ENCODE results near the gene CMPK2. TPM values are rescaled to one million over a fixed set of nuclear protein-coding genes. Genes with fewer than 3 reads are reported as not detected.

The CMPK2 gene
- total RNA-seq, 1 experiment from 2014 or later, result 0.52 TPM

DNA sequence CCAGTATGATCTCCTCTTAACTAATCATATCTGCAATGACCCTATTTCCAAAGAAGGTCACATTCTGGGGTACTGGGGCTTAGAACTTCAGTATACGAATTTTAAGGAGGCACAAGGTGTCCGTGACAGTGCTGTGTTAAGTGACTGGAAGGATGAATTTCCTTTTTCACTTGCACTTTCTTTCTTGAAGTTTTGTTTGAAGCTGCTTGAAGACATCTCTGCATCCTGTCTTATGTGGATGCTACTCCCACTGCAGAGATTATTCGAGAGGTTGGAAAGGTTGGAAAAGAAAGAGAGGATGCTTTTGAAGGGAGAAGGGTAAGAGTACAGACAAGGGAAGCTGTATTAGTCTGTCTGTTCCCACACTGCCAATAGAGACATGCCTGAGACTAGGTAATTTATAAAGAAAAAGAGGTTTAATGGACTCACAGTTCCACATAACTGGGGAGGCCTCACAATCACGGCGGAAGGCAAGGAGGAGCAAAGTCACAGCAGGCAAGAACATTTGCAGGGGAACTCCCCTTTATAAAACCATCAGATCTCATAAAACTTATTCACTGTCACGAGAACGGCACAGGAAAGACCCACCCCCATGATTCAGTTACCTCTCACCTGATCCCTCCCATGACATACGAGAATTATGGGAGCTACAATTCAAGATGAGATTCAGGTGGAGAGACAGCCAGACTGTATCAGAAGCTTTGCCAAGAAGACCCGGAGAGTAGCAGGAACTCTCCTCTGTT is 47.9 kb upstream of the CMPK2 start:
- no TSS peak for BruUV-seq (replicated peaks)
- Mint-ChIP-seq H3K27ac (ENCODE audit: unreplicated experiment) (no peak overlapping the region), H3K4me1 (ENCODE audit: low read depth, unreplicated experiment) (no peaks in the 10 kb centered on the region), H3K4me3 (ENCODE audit: unreplicated experiment) (no peak overlapping the region), H3K9me3 (ENCODE audit: unreplicated experiment) (no peaks in the 10 kb centered on the region), H3K36me3 (ENCODE audit: insufficient read depth, unreplicated experiment) (peaks cover 1% of the 10 kb centered on the region), H3K27me3 (ENCODE audit: insufficient read depth, unreplicated experiment) (peaks cover 9% of the 10 kb centered on the region)
- no peaks in the 10 kb centered on the region for H3K9me3 ChIP-seq
- intact Hi-C loops (cut with micrococcal nuclease; ENCODE audit: unreplicated experiment), result no loop called here
- H3K4me1 ChIP-seq, result no peaks in the 10 kb centered on the region
- TF ChIP-seq CTCF (IDR thresholded peaks at IDR 0.05; ENCODE audit: insufficient read depth in 1 of 2, low read depth in 1 of 2, low read length in 1 of 2, severe bottlenecking in 1 of 2, unreplicated experiment in 1 of 2), result no peak
- POLR2A ChIA-PET, result no interaction called here
- H3K4me3 ChIP-seq (ENCODE audit: low read depth, low read length), result no peak overlapping the region
- no peaks in the 10 kb centered on the region for H3K27me3 ChIP-seq (replicated peaks; ENCODE audit: control insufficient read depth, insufficient read depth, low read length)
- DNase-seq, result no peak
- CTCF ChIA-PET, result no interaction called here
- H3K36me3 ChIP-seq (ENCODE audit: control insufficient read depth, insufficient read depth, low read length), result no peaks in the 10 kb centered on the region

GRCh38 chr2:6911721-6912120 is 46.0 kb upstream of the CMPK2 start:
- H3K27ac Mint-ChIP-seq (ENCODE audit: unreplicated experiment), result no peak overlapping the region
- peaks cover 17% of the 10 kb centered on the region for H3K27me3 Mint-ChIP-seq (ENCODE audit: insufficient read depth, unreplicated experiment)
- ChIA-PET POLR2A (no interaction called here), CTCF (no interaction called here)
- H3K9me3 ChIP-seq, result no peaks in the 10 kb centered on the region
- no peak for TF ChIP-seq CTCF (IDR thresholded peaks at IDR 0.05; ENCODE audit: insufficient read depth in 1 of 2, low read depth in 1 of 2, low read length in 1 of 2, severe bottlenecking in 1 of 2, unreplicated experiment in 1 of 2)
- H3K36me3 Mint-ChIP-seq (ENCODE audit: insufficient read depth, unreplicated experiment), result no peaks in the 10 kb centered on the region
- no peaks in the 10 kb centered on the region for H3K4me1 ChIP-seq
- no peak overlapping the region for H3K4me3 Mint-ChIP-seq (ENCODE audit: unreplicated experiment)
- H3K4me3 ChIP-seq (ENCODE audit: low read depth, low read length), result no peak overlapping the region
- H3K9me3 Mint-ChIP-seq (ENCODE audit: unreplicated experiment), result no peaks in the 10 kb centered on the region
- no peaks in the 10 kb centered on the region for H3K27me3 ChIP-seq (replicated peaks; ENCODE audit: control insufficient read depth, insufficient read depth, low read length)
- no TSS peak for BruUV-seq (replicated peaks)
- no peak for DNase-seq
- H3K36me3 ChIP-seq (ENCODE audit: control insufficient read depth, insufficient read depth, low read length), result no peaks in the 10 kb centered on the region
- intact Hi-C loops (cut with micrococcal nuclease; ENCODE audit: unreplicated experiment), result no loop called here
- H3K4me1 Mint-ChIP-seq (ENCODE audit: low read depth, unreplicated experiment), result no peaks in the 10 kb centered on the region

DNA sequence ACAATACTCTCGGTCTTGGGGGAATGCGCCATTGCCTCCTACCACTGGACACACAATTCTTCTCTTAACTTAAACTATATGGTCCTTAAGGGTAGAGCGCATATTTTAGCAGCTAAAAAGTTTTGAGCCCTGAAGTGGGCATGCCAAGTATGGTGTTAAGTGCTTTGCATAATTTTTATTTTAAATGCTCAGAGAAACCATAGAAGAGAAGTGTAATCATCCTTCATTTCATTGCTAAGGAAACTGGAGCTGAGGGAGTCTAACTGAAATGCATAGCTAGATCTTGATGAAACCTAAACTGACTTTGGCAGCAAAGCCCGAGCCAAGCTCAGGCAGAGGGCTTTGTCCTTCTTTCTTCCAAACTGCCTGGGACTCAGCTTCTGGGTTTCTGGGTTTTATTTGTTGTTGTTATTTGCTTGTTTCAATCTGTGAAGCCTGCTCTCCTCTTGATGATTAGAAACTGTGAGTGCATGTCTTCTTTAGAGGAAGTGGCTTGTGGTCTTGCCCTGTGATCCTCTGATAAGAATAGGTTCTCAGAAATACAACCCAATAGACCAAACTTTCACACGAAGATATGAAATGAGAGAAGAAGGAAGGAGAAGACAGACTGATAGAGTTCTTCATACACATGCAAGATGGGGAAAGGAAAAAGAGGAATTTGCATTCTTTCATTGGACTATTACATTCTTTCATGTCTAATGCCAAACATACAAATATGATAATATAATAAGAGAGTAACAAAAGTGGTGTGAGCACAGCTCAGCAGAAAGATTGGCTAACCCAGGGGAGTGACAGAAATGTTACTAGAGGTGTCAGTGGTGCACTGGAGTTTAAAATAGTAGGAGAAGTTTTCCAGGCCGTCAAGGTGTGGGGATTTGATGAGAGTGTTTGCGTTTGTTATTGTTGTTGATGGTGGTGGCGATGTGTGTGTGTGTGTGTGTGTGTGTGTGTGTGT is 44.0 kb upstream of the CMPK2 start:
- Mint-ChIP-seq H3K36me3 (ENCODE audit: insufficient read depth, unreplicated experiment) (no peaks in the 10 kb centered on the region), H3K9me3 (ENCODE audit: unreplicated experiment) (no peaks in the 10 kb centered on the region), H3K27me3 (ENCODE audit: insufficient read depth, unreplicated experiment) (peaks cover 17% of the 10 kb centered on the region), H3K4me3 (ENCODE audit: unreplicated experiment) (no peak overlapping the region), H3K4me1 (ENCODE audit: low read depth, unreplicated experiment) (no peaks in the 10 kb centered on the region), H3K27ac (ENCODE audit: unreplicated experiment) (no peak overlapping the region)
- ChIA-PET POLR2A (no interaction called here), CTCF (no interaction called here)
- intact Hi-C loops (cut with micrococcal nuclease; ENCODE audit: unreplicated experiment), result no loop called here
- no peak for TF ChIP-seq CTCF (IDR thresholded peaks at IDR 0.05; ENCODE audit: insufficient read depth in 1 of 2, low read depth in 1 of 2, low read length in 1 of 2, severe bottlenecking in 1 of 2, unreplicated experiment in 1 of 2)
- H3K4me3 ChIP-seq (ENCODE audit: low read depth, low read length), result no peak overlapping the region
- H3K36me3 ChIP-seq (ENCODE audit: control insufficient read depth, insufficient read depth, low read length), result no peaks in the 10 kb centered on the region
- no peaks in the 10 kb centered on the region for H3K4me1 ChIP-seq
- DNase-seq, result no peak
- no peaks in the 10 kb centered on the region for H3K27me3 ChIP-seq (replicated peaks; ENCODE audit: control insufficient read depth, insufficient read depth, low read length)
- no TSS peak for BruUV-seq (replicated peaks)
- no peaks in the 10 kb centered on the region for H3K9me3 ChIP-seq

Data from Caco-2 (cell line).